AG04450 (cell line): ENCODE data around the gene XRCC5. TPM values are rescaled to one million over a fixed set of nuclear protein-coding genes. Genes with fewer than 3 reads are reported as not detected.

Experiments used
- CTCF ChIA-PET: fragments of 300-600, 350-600 bp; formaldehyde crosslinking; extraction: SDS; loops from one replicate; lab custom pipeline; 2022; ENCODE audit warnings: antibody characterized with exemption, inconsistent platforms; lab: Charles Lee
- POLR2A ChIA-PET: fragments of 350-600 bp; formaldehyde crosslinking; extraction: SDS; loops from one replicate; lab custom pipeline; 2021; ENCODE audit warnings: antibody characterized with exemption, inconsistent platforms; lab: Yijun Ruan, JAX
- DNase-seq: peaks from one replicate; pipeline ENCODE4 v3.0.0-alpha.2; 2011; ENCODE audit warnings: low read depth, low spot score
- H3K27ac ChIP-seq: one replicate; pipeline ENCODE4 v1.5.1; 2012; ENCODE audit warnings: low read depth, low read length, control low read depth
- H3K27me3 ChIP-seq: one replicate; pipeline ENCODE4 v1.6.0; 2012; ENCODE audit warnings: low read length; ENCODE audit not compliant: control insufficient read depth, insufficient read depth
- H3K4me3 ChIP-seq: 2 replicates; pipeline ENCODE4 v1.5.1; 2011; ENCODE audit warnings: mild to moderate bottlenecking, low read depth, low read length, control low read depth
- H3K9me3 ChIP-seq: 2 replicates; pipeline ENCODE4 v1.5.1; 2012; ENCODE audit warnings: low read length; ENCODE audit not compliant: control insufficient read depth, insufficient read depth
- CTCF ChIP-seq: IDR thresholded peaks from 2 replicates; pipeline ENCODE4 v1.5.1; 2011; ENCODE audit warnings: low read depth, low read length, control low read depth, inconsistent platforms
- polyA plus RNA-seq: library from polyadenylated mRNA; depleted of rRNA; stranded (reverse); fragments of >200 nt; gene quantifications from 2 replicates; pipeline ENCODE4 v1.2.3, GENCODE V29; 2011

XRCC5 gene
- polyA plus RNA-seq, 1 experiment, result 471 TPM

DNA sequence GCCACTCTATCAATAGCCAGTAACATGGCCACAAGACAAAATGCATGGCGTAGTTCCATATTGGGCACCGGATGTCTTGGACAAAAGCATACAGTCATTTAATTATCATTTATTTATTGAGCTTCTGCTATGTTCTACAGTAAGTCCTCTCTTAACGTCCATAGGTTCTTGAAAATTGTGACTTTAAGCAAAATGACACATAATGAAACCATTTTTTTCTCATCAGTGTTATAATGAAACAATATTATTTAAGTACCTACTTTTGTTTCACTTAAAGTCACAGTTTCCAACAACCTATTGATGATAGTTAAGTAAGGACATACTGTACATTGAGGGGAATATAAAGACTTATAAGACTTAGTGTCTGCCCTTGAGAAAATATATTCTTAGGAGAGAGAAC lies 84.9 kb downstream of the XRCC5 start:
- no peaks in the 10 kb centered on the region for H3K27me3 ChIP-seq
- no peak overlapping the region for H3K4me3 ChIP-seq
- H3K9me3 ChIP-seq, result no peaks in the 10 kb centered on the region
- DNase-seq, result no peak
- H3K27ac ChIP-seq, result no peak overlapping the region
- POLR2A ChIA-PET, result interaction anchor here (0.6 kb wide), 1 partner anchor 52 kb away, joined by 7 read pairs; no protein-coding TSS in a partner anchor
- CTCF ChIA-PET, result interaction anchor here (1.4 kb wide), 1 partner anchor 80 kb away, joined by 4 read pairs; no protein-coding TSS in a partner anchor
- TF ChIP-seq CTCF, result no peak

DNA sequence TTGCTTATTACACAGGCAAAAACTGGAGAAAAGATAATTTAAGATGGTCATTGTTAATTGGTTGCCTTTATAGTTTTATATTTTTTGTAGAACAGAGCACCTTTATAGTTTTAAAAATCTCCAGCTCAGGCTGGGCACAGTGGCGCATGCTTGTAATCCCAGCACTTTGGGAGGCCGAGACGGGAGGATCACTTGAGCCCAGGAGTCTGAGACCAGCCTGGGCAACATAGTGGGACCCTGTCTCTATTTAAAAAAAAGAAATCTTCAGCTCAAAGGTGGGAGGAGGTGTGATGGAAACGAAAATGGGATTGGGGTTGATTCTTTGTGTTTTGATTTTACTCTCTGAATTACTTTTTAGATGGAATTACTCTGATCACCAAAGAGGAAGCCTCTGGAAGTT lies 85.4 kb downstream of the XRCC5 start:
- Histone ChIP-seq H3K4me3 (no peak overlapping the region), H3K27ac (peak overlapping the region; percentile 74), H3K27me3 (no peaks in the 10 kb centered on the region), H3K9me3 (no peaks in the 10 kb centered on the region)
- TF ChIP-seq CTCF, result no peak
- DNase-seq, result no peak
- ChIA-PET POLR2A (interaction anchor here (0.7 to 1.4 kb wide), 2 partner anchors 50 to 178 kb away, joined by 3 to 8 read pairs; partner anchors contain the start of gene MARCHF4), CTCF (interaction anchor here (0.6 to 1.6 kb wide), 7 partner anchors 22 to 257 kb away, joined by 3 to 11 read pairs (median 4); no protein-coding TSS in a partner anchor)

- TF ChIP-seq CTCF, result no peak
- CTCF ChIA-PET, result interaction anchor here (0.8 to 1.6 kb wide), 7 partner anchors 20 to 210 kb away, joined by 3 to 11 read pairs (median 4); no protein-coding TSS in a partner anchor
- Histone ChIP-seq H3K27me3 (no peaks in the 10 kb centered on the region), H3K4me3 (no peak overlapping the region), H3K27ac (peak overlapping the region; percentile 67), H3K9me3 (no peaks in the 10 kb centered on the region)
- POLR2A ChIA-PET, result interaction anchor here (0.6 to 1.4 kb wide), 7 partner anchors 22 to 303 kb away, joined by 3 to 8 read pairs (median 4); partner anchors contain the start of genes MARCHF4 and RPL37A
- DNase-seq, result peak; percentile 57
Observed at GRCh38 chr2:216195565-216196029, 86.4 kb downstream of the XRCC5 start.

GRCh38 chr2:216201692-216202306 lies 92.7 kb downstream of the XRCC5 start:
- Histone ChIP-seq H3K9me3 (no peaks in the 10 kb centered on the region), H3K4me3 (no peak overlapping the region), H3K27me3 (no peaks in the 10 kb centered on the region), H3K27ac (no peak overlapping the region)
- POLR2A ChIA-PET, result no interaction called here
- no peak for DNase-seq
- TF ChIP-seq CTCF, result no peak
- CTCF ChIA-PET, result no interaction called here
